Left colon (tissue), 2 donors: ENCODE measurements around the gene CAPN15. TPM values are rescaled to one million over a fixed set of nuclear protein-coding genes. Genes with fewer than 3 reads are reported as not detected.
"Not testable (repeated sequence)": the region's sequence is repeated elsewhere in the genome, so short reads cannot be mapped to it uniquely, and the experiment has no call there.

Source experiments
- ATAC-seq: fragments of 200-7000 bp; cut with Tn5 transposase; one replicate; pipeline ENCODE4 v1.9.1; 2020; ENCODE audit warnings: mild to moderate bottlenecking, moderate library complexity
- DNase-seq, 2 donors: peaks; one replicate each; pipeline ENCODE4 v3.0.0-alpha.2; 2020
- intact Hi-C, 2 donors: fragments of 100-400 bp; cut with DNase I in 1 of 2; cut with micrococcal nuclease in 1 of 2; formaldehyde crosslinking; loops; one replicate each; pipeline versions ENCODE4 v1.11.2 to v1.14.0; 2022; cut with DNase I, micrococcal nuclease
- total RNA-seq, 2 donors: library from RNA; stranded (reverse); fragmentation: NEBNext Ultra II Directional; extraction: Animal tissue kit (Norgen Biotek cat#: 25700); gene quantifications; one replicate each; pipeline ENCODE4 v1.2.1, GENCODE V29; 2021
- donor health status: DM: no; HTN: no; CAD: no.
- donor health status: DM: yes; HTN: yes; CAD: no.

The CAPN15 gene
- total RNA-seq, 2 donors from 2014 or later, result 98.8 to 102 TPM

DNA sequence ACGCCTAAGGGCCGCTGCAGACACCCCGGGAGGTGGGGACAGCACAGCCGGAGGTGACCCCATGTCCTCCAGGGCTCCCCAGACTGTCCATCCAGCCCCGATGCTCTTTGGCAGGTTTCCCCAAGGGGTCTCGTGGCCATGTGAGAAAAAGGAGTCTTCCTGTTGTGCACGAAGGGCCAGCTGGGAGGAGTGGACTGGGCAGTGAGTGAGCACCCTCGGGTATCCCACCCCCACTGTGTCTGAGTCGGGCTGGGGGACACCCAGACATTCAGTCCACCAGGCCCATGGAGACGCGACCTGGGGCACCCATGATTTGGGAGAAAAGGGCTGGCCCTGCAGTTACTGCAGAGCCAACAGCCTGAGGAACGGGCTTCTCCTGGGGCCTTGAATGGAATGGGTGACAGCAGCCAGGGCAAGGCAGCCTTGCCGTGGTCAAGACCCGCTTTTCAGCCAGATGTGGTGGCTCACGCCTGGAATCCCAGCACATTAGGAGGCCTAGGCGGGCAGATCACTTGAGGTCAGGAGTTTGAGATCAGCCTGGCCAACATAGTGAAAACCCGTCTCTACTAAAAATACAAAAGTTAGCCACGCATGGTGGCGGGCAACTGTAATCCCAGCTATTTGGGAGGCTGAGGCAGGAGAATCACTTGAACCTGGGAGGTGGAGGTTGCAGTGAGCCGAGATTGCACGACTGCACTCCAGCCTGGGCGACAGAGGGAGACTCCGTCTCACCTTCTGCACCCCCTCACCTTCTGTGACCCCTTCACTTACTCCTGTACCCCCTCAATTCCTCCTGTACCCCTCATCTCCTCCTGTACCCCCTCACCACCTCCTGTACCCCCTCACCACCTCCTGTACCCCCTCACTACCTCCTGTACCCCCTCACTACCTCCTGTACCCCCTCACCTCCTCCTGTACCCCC is 24.1 kb upstream of the CAPN15 start:
- ATAC-seq (no peak), DNase-seq (no peak)
- intact Hi-C loops, result no loop called here

DNA sequence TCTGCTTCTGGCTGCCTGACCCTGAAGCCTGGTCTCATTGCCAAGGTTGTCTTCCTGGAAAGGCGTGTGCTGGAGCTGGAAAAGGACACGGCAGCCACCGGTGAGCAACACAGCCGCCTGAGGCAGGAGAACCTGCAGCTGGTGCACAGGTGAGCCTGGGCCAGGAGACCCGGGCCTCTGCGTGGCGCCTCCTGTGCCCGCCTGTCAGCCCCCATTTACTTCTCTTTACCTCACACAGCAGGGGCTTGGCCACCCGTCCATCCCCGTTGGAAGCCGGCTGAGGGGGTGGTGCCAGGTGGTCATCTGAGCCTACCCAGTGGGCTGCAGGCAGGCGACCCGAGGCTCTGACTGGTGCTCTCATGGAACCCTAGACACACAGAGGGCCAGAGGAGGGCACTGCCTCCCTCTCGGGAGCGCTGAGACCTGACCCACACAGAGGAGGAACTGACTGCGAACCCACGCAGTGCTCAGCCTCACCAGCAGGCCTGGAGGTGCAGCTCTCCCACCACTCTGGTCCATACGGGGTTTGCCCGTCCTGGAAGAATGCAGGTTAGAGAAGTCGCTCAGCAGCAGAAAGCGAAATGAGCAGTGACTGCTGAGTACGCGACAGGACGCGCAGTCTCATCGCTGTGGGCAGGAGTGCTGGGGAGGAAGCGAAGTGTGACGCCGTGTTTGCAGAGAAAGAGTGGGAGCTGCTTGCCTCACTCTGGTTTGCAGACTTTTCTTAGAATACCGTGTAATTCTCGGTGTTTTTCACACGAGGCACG is 21.9 kb upstream of the CAPN15 start:
- intact Hi-C loops, result no loop called here
- DNase-seq (no peak), ATAC-seq (no peak)

DNA sequence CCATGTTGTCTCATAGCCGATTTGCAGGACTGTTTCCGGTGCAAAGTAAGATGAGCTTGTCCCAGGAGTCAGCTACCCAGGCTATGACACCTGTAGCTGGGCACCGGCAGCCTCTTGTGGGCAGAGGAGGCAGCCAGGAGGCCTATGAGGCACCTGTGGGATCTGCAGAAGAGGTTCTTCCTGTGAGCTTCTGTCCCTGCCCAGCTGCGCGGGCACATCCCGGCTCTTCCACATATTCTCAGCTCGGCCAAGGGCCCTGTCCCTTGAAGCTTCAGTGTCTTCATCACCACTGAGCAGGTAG is 21.3 kb upstream of the CAPN15 start:
- intact Hi-C loops, result no loop called here
- no peak for ATAC-seq
- no peak for DNase-seq

DNA sequence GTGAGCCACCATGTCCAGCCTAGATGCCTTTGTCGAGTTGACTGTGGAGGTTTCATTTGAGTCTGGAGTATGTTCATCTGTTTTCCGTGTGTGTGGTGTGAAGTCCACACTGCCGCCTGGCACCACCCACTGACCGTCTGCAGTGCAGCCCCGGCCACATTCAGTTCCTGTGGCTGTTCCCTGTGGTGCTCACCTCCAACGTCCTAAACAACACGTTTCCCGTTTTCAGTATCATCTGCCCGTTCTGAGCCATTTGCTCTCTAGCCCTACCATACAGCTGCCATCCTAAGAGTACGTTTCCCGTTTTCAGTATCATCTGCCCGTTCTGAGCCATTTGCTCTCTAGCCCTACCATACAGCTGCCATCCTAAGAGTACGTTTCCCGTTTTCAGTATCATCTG is 20.0 kb upstream of the CAPN15 start:
- DNase-seq, intact Hi-C loops, ATAC-seq: not testable (repeated sequence)

DNA sequence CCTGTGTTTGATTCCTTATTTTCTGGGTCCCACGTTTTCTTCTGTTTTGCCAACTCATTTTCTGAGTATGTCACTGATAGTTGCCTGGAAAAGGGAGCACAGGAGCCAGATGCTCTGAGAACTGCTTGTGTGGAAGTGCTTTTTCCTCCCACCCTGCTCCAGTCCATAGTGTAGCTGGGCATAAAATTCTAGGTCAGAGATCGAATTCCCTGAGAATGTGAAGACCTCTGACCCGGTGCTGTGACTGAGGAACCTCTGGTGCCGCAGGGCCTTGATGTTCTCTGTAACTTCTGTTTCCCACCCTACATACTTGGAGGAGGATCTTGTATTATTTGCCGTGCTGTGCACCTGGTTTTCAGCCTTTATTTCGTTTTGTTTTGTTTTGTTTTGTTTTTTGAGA is 19.5 kb upstream of the CAPN15 start:
- intact Hi-C loops, result no loop called here
- DNase-seq (no peak), ATAC-seq (no peak)

DNA sequence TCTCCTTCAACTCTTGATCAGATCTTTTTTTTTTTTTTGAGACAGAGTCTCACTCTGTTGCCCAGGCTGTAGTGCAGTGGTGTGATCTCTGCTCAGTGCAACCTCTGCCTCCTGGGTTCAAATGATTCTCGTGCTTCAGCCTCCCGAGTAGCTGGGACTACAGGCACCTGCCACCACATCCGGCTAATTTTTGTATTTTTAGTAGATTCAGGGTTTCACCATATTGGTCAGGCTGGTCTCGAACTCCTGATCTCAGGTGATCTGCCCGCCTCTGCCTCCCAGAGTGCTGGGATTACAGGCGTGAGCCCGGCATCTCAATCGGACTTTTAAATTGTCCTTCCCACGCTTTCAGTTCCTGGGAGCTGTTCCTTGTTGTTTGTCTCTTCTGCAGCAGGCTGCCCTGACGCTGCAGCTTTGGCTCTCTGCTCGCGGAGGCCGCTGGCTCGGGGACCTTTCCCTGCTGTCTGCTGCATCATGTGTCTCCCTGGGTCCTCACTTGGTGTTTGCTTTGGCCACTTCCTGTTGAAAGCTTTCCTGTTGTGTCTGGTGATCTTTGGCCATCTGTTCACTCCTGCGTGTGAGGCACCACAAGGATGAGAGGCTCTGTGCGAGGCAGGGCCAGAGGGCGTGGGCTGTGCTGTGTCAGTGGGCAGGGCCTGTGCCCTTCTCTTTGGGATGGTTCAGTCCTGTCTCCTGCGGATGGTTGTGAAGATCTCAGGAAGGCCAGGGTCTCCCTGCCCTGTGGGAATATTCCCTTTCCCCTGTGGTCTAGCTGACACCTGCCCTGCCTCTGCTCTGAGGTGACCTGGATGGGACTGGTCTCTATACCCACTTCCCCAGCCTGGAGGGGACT is 18.4 kb upstream of the CAPN15 start:
- peak; percentile 87 for ATAC-seq
- DNase-seq, result peak in 1 of 2 donors; percentile 30
- intact Hi-C loops, result no loop called here

DNA sequence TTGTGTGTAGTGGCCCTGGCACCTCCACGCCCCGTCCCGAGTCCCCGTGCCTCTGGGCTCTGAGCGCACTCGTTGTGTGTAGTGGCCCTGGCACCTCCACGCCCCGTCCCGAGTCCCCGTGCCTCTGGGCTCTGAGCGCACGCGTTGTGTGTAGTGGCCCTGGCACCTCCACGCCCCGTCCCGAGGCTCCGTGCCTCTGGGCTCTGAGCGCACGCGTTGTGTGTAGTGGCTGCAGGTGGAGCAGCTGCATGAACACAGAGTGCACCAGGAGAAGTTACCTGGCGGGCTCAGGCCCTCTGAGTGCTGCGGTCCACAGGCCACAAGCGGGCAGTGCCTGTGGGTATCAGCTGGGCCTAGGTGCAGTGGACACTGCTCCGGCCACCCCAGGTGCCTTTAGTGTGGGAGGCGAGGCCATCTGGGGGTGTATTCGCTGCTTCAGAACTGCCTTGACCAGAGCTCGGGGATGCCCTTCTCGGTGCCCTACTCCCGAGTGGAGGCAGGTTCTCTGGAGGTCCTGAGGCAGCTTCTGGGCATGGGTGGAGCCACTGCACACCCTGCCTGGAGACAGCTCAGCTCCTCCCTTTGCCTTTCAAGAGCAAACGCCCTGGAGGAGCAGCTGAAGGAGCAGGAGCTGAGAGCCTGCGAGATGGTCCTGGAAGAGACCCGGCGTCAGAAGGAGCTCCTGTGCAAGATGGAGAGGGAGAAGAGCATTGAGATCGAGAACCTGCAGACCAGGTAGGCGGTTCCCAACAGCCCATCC is 17.3 kb upstream of the CAPN15 start:
- no peak for ATAC-seq
- no peak for DNase-seq
- intact Hi-C loops, result no loop called here

DNA sequence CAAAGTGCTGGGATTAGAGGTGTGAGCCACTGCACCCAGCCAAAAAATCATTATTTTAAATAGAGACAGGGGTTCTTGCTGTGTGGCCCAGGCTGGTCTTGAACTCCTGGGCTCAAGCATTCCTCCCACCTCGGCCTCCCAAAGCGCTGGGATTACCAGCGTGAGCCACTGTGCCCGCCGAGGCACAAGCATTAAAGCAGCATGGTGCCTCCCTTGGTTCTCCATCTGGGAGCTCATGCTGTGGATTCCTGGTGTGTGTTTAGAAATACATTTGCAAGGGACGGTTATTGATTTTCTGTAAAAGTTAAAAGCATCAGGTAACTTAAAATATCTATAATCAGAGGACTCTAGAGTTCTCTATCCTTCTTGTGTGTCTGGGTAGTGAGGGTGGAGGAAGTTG is 14.7 kb upstream of the CAPN15 start:
- ATAC-seq (no peak), DNase-seq (no peak)
- intact Hi-C loops, result no loop called here

DNA sequence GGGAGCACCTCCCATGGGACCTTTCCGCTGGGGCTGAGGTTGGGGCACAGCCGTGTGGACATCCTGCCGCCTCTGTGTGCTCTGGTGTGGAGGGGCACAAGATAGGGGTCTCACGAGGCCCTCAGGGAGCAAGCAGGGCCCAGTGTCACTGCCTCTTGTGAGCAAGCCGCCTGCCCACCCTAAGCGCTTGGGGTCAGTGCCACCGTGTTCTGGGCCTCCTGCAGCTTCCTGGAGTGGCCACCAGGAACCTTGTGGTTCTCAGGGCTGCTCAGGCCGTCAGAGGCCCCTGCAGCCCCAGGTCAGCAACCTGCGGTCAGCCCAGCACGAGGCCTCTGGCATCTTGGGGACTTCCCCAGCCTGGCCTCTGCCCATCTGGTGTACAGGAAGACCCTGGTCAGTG is 13.6 kb upstream of the CAPN15 start:
- intact Hi-C loops, result no loop called here
- ATAC-seq, result no peak

DNA sequence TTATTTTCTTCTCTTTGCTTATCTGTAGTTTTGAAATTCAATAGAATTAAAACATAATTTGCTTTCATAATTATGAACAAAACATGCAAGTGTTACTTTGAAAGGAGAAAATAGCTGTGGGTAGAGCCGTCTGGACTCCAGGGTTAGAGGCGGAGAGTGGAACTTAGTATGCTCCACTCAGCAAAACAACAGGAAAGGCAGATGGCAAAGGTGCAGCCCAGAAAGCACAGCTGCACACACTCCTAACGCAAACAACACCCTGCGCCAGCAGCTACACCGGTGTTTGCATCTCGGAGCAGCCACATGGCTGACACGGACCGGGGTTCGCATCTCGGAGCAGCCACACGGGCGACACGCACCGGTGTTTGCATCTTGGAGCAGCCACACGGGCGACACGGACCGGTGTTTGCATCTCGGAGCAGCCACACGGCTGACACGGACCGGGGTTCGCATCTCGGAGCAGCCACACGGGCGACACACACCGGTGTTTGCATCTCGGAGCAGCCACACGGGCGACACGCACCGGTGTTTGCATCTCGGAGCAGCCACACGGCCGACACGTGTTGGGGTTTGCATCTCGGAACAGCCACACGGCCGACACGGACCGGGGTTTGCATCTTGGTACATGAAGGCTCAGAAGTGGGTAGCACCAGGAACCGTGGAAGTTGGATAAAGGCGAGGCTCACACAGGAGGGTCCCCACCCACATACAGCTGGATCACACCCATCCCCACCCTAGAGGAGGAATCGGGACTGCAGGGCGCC is 12.2 kb upstream of the CAPN15 start:
- ATAC-seq, result no peak
- intact Hi-C loops, result no loop called here
- no peak for DNase-seq

More for the DNA sequence above, 13.6 kb upstream of the CAPN15 start:
- no peak for DNase-seq

DNA sequence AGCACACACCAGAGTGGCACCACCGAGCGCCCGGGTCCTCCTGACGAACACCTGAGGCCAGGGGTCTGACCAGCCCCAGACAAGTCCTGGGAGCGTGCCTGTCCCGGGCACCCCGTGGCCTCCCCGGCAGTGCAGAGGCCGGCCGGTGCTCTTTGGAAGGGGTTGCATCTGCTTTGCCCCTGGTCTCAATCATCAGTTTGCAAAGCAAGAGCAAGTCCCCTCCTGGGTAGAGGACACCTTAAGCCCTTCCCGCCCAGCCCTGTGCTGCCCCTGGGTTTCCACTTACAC is 11.6 kb upstream of the CAPN15 start:
- ATAC-seq, result no peak
- intact Hi-C loops, result no loop called here
- no peak for DNase-seq

DNA sequence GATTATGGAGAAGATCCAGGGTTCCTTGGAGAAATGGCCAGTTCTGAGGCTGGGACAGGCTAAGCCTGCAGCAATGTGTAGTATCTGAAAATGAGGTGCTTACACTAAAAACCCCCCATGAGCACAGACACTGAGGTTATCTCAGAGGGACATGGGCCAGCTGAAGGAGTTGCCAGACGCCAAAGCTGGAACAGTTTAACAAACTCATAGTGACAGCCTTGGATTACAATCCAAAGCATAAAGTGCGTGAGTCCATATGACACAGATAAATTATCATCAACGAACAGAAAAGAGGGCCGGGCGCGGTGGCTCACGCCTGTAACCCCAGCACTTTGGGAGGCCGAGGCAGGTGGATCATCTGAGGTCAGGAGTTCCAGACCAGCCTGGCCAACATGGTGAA is 11.2 kb upstream of the CAPN15 start:
- ATAC-seq, result no peak
- intact Hi-C loops, result no loop called here
- no peak for DNase-seq

DNA sequence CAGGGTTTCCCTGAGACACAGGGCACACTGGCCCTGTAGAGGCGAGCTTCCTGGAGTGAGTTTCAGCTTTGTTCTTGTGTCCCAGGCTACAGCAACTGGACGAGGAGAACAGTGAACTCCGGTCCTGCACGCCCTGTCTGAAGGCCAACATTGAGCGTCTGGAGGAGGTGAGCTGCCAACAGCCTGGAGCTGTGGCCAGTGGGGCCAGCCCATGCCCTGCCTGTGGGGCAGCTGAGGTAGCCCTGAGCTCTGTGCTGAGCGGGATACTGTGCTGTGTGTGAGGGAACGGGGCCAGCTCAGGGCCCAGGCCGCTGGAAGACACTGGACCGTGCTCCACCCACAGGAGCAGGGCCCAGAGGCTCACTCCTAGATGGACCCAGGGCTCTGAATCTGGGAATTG is 8.7 kb upstream of the CAPN15 start:
- no peak for ATAC-seq
- intact Hi-C loops, result no loop called here
- DNase-seq, result no peak

DNA sequence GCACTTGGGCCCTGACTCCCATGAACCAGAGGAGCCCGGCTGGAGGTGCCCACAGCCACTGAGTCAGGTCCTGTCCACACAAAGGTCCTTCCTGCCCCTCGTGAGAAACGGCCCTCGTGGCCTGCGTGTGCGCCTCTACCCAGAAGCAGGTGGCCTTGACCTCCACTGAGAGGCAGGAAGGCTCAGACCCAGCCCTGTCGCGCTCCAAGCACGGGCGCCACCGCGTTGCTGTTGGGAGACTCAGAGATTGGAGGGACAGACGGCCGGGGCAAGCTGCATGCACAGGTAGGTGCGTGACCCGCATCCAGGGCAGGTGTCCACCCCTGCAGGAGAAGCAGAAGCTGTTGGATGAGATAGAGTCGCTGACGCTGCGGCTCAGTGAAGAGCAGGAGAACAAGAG is 8.1 kb upstream of the CAPN15 start:
- ATAC-seq, result no peak
- intact Hi-C loops, result no loop called here
- no peak for DNase-seq

DNA sequence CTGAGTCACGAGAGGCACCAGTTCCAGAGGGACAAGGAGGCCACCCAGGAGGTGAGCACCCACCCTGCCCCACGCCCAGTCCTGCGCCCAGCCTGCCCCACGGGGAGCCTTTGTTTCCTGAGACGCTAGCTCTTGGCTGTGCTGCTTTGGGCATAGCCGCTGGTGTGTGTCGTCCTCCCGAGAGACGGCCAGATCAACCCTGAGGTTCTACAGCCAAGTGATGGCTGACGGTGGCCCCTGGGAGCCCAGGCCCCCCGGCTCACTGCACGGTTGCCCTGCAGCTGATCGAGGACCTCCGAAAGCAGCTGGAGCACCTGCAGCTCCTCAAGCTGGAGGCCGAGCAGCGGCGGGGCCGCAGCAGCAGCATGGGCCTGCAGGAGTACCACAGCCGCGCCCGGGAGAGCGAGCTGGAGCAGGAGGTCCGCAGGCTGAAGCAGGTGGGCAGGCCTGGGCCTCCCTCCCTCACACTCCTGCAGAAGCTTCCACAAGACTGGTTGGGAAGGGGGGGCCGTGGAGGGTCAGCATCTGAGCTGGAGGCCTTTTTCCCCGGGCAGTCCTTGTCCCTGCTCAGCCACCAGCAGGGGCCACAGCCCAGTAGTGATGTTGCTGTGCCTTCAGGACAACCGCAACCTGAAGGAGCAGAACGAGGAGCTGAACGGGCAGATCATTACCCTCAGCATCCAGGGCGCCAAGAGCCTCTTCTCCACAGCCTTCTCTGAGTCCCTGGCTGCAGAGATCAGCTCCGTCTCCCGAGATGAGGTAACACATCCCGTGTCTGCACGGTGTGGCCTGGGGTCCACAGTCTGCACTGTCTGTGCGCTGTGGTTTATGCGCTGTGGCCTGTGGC is 7.4 kb upstream of the CAPN15 start:
- intact Hi-C loops, result no loop called here
- DNase-seq (no peak), ATAC-seq (no peak)

DNA sequence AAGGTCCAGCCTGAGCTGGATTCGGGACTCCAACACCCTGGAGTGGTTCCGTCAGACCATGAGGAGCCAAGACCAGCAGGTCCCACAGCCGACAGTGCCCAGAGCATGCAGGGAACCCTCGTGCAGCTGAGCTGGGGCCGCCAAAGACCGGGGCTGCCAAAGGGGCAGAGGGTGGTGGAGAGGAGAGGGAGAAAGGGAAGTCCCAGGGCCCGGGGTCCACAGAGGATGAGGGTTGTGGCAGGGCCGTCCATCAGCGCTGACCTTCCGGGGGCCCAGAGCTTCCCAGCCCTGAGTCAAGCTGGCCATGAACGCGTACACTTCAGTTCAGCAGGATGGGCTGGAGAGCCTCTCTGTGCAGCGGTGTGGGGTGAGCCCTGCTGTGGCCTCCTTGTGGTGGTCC is 6.7 kb upstream of the CAPN15 start:
- intact Hi-C loops, result no loop called here
- DNase-seq (no peak), ATAC-seq (no peak)

DNA sequence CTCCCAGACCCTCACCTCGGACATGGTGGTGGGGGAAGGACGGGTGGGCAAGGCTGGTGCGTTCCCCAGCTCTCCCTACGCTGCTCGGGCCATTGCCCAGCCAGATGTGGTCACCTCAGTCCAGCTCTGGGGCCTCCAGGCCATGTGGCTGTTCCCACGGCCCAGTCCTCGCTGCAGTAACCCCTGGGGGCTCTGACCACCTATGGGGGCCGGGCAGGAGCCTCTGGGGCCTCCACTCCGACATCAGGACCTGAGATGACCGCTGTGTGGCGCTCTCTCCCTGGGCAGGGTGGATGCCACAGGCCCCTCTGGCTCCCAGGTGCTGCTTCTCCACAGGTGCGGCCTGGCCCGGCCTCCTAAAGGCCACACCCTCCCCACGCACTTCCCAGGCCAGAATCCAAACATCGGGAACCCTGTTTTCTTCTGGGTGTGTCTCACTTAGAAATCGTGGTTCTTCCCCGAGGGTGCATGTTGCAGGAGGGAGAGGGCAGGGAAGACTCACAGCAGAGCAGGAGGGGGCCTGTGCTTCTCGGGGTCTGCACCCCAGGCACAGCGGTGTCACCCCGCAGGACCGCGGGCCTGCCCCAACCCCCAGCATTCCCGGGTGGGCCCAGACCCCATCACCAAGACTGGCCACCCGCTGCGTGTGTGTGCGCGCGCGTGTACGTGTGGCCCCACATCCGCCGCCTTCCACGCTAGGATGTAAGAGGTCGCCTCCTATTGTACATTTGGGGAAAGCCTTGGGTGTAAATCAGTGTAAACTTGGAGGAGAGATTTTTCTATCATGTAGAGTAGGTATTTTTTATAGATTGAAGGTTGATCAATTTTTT is 5.9 kb upstream of the CAPN15 start:
- peak; percentile 75 to 88 for DNase-seq
- intact Hi-C loops, result no loop called here
- ATAC-seq, result peak; percentile 82
